Measurements from ENCODE around the gene PTGS1. TPM values are rescaled to one million over a fixed set of nuclear protein-coding genes. Genes with fewer than 3 reads are reported as not detected.

PTGS1 gene
- total and polyA plus RNA-seq, 2 of the 8 experiments (the other 6 are each of a cell fraction or from before 2014, with no cell fraction given), result 1.1 to 1.9 TPM

GRCh38 chr9:122389799-122390481, 19.1 kb downstream of the PTGS1 start:
- Histone ChIP-seq H3K4ac (replicated peaks; ENCODE audit: insufficient read length, low read depth, low read length) (no peak overlapping the region), H4K5ac (ENCODE audit: insufficient read length, low read depth, low read length) (no peak overlapping the region), H3K18ac (ENCODE audit: extremely low read depth, low read length) (no peak overlapping the region), H3K23me2 (ENCODE audit: low read depth, low read length) (peaks cover 2% of the 10 kb centered on the region; the same call in 1 of the 2 replicates), H3K27ac (ENCODE audit: low read depth, low read length) (no peak overlapping the region), H2AFZ (ENCODE audit: low read length) (0 out of 2 replicates have a peak overlapping the region, but pooled peaks have one; percentile 76), H3K9me3 (ENCODE audit: insufficient read depth in 2 of 2, low read depth in 1 of 2, low read length in 1 of 2) (no peaks in the 10 kb centered on the region), H3K56ac (replicated peaks; ENCODE audit: insufficient read length, low read depth, low read length) (no peak overlapping the region), H3K23ac (ENCODE audit: insufficient read length) (no peak overlapping the region), H3K4me1 (replicated peaks in 1 of 4; ENCODE audit: control insufficient read depth in 3 of 4, insufficient read depth in 4 of 4, low read length in 3 of 4) (peaks cover 0 to 4% (median under 1%) of the 10 kb centered on the region in 4 experiments; a peak in 3 of 7 replicates), H3K14ac (ENCODE audit: insufficient read length) (no peak overlapping the region), H3K4me3 (ENCODE audit: extremely low read depth in 1 of 4, insufficient read depth in 2 of 4, low read depth in 3 of 4, low read length in 4 of 4) (no peak overlapping the region), H4K8ac (ENCODE audit: extremely low read depth, insufficient read depth, low read length) (no peak overlapping the region), H2BK120ac (replicated peaks; ENCODE audit: low read depth, low read length) (no peak overlapping the region), H3K79me1 (ENCODE audit: low read depth, low read length) (no peaks in the 10 kb centered on the region), H4K20me1 (replicated peaks in 1 of 2; ENCODE audit: control insufficient read depth in 1 of 2, insufficient read depth in 2 of 2, low read length in 2 of 2) (no peaks in the 10 kb centered on the region), H2BK15ac (ENCODE audit: low read length) (0 out of 2 replicates have a peak overlapping the region, but pooled peaks have one; percentile 81), H4K91ac (replicated peaks; ENCODE audit: insufficient read length, low read length) (no peak overlapping the region), H2AK5ac (ENCODE audit: low read depth, low read length) (no peak overlapping the region), H3K27me3 (replicated peaks in 1 of 4; ENCODE audit: control insufficient read depth in 3 of 4, extremely low read depth in 1 of 4, insufficient read depth in 3 of 4, low read length in 3 of 4) (no peaks in the 10 kb centered on the region; a peak in 1 of 7 replicates), H3K4me2 (ENCODE audit: insufficient read depth in 1 of 2, low read depth in 2 of 2, low read length in 2 of 2) (no peak overlapping the region), H2BK12ac (ENCODE audit: low read depth, low read length) (no peak overlapping the region), H3K36me3 (ENCODE audit: control insufficient read depth in 2 of 4, insufficient read depth in 4 of 4, low read length in 3 of 4) (no peaks in the 10 kb centered on the region; a peak in 1 of 8 replicates), H2BK5ac (ENCODE audit: low read depth, low read length) (no peak overlapping the region), H3K79me2 (ENCODE audit: control insufficient read depth in 1 of 2, insufficient read depth in 2 of 2, low read length in 2 of 2) (no peaks in the 10 kb centered on the region), H2BK20ac (ENCODE audit: low read length) (no peak overlapping the region), H3K9ac (replicated peaks in 1 of 4; ENCODE audit: extremely low read depth in 1 of 4, low read depth in 3 of 4, low read length in 3 of 4) (no peak overlapping the region)
- POLR2A ChIA-PET (ENCODE audit: partially characterized antibody), result no interaction called here
- 76% methylated on average over 11 of the region's 11 CpGs; no CpG with 5 or more reads in 1 of the 2 experiments for WGBS, 2 experiments (ENCODE audit: extremely low coverage in 1 of 2, insufficient coverage in 1 of 2, insufficient read length in 1 of 2, insufficient replicate concordance in 2 of 2, low coverage in 1 of 2, low lambda C conversion rate in 2 of 2, missing lambda C conversion rate in 1 of 2)
- no peak for DNase-seq (ENCODE audit: low read depth in 1 of 2, low spot score in 2 of 2)
- no peak for FAIRE-seq
- TF ChIP-seq PHF8 (conservative IDR thresholded peaks at IDR 0.05; ENCODE audit: low read depth, low read length) (no peak), GTF2F1 (IDR thresholded peaks at IDR 0.05; ENCODE audit: borderline replicate concordance, low read depth, low read length) (no peak), SIN3A (conservative IDR thresholded peaks at IDR 0.05 in 1 of 2, IDR thresholded peaks at IDR 0.05 in 1 of 2; ENCODE audit: low read depth in 1 of 2, low read length in 2 of 2) (no peak), SUZ12 (IDR thresholded peaks at IDR 0.05; ENCODE audit: low read length) (no peak), KDM5A (IDR thresholded peaks at IDR 0.05; ENCODE audit: low read length) (no peak), POU5F1 (IDR thresholded peaks at IDR 0.05; ENCODE audit: low read depth, low read length) (no peak), SAP30 (IDR thresholded peaks at IDR 0.05; ENCODE audit: insufficient read depth, insufficient replicate concordance, low read length) (no peak), SP4 (IDR thresholded peaks at IDR 0.05; ENCODE audit: low read length) (no peak), ASH2L (IDR thresholded peaks at IDR 0.05; ENCODE audit: low read length) (no peak), CBX8 (IDR thresholded peaks at IDR 0.05; ENCODE audit: borderline replicate concordance, low read depth, low read length) (no peak), CBX5 (IDR thresholded peaks at IDR 0.05; ENCODE audit: low read depth, low read length) (no peak), NRF1 (IDR thresholded peaks at IDR 0.05; ENCODE audit: low read depth, low read length) (no peak)
- CTCF ChIA-PET (ENCODE audit: partially characterized antibody), result interaction anchor here (0.7 to 4.7 kb wide), 8 partner anchors 11 to 268 kb away, joined by 3 to 43 read pairs (median 6); no protein-coding TSS in a partner anchor

Data from H1 (cell line).